Lung (tissue), 12 donors: ENCODE results near the gene HDHD3. TPM values are rescaled to one million over a fixed set of nuclear protein-coding genes. Genes with fewer than 3 reads are reported as not detected.

Experiments
- ATAC-seq: fragments of 200-7000 bp; cut with Tn5 transposase; one replicate; pipeline ENCODE4 v1.9.1; 2020; ENCODE audit warnings: moderate number of reproducible peaks; ENCODE audit not compliant: insufficient read depth, low FRiP score
- DNase-seq, 3 donors: peaks; one replicate each; pipeline ENCODE4 v3.0.0-alpha.2; 2013 to 2017
- H3K27ac ChIP-seq, 2 donors: one replicate each; pipeline ENCODE4 v1.5.1; 2013; ENCODE audit warnings: mild to moderate bottlenecking in 2 of 2, moderate library complexity in 2 of 2, control low read depth in 1 of 2, inconsistent platforms in 1 of 2, low read depth in 1 of 2, low read length in 1 of 2
- H3K27me3 ChIP-seq, 3 donors: one replicate each; pipeline ENCODE4 v1.5.1; 2013; ENCODE audit warnings: low read length in 2 of 3; ENCODE audit not compliant: control insufficient read depth in 3 of 3, insufficient read depth in 3 of 3
- H3K36me3 ChIP-seq, 4 donors: one replicate each; pipeline ENCODE4 v1.5.1; 2013; ENCODE audit warnings: low read length in 4 of 4, mild to moderate bottlenecking in 1 of 4, moderate library complexity in 1 of 4; ENCODE audit not compliant: control insufficient read depth in 4 of 4, insufficient read depth in 4 of 4
- H3K4me1 ChIP-seq, 5 donors: one replicate each; pipeline ENCODE4 v1.5.1; 2013; ENCODE audit warnings: low read length in 5 of 5, mild to moderate bottlenecking in 2 of 5, moderate library complexity in 1 of 5; ENCODE audit not compliant: control insufficient read depth in 5 of 5, insufficient read depth in 5 of 5
- H3K4me3 ChIP-seq: one replicate; pipeline ENCODE4 v1.5.1; 2013; ENCODE audit warnings: mild to moderate bottlenecking, control low read depth, moderate library complexity
- H3K9ac ChIP-seq, 2 donors: one replicate each; pipeline ENCODE4 v1.5.1; 2013; ENCODE audit warnings: low read length in 2 of 2, control low read depth in 1 of 2; ENCODE audit not compliant: insufficient read depth in 1 of 2
- H3K9me3 ChIP-seq, 4 donors: one replicate each; pipeline ENCODE4 v1.5.1; 2013; ENCODE audit warnings: low read length in 3 of 4, mild to moderate bottlenecking in 1 of 4, moderate library complexity in 1 of 4; ENCODE audit not compliant: control insufficient read depth in 4 of 4, insufficient read depth in 3 of 4
- WGBS, 2 donors: extraction: QIAGEN DNeasy Blood & Tissue Kit; methylation state at CpG; one replicate each; pipeline ENCODE4 v1.1.7; 2013; 5-methylcytosine and 5-hydroxymethylcytosine counted together
- polyA plus RNA-seq, 2 donors: library from polyadenylated mRNA; stranded (reverse); fragments of 200-250 nt; gene quantifications; one replicate each; pipeline ENCODE4 v1.2.1, GENCODE V29; 2013
- total RNA-seq, 2 donors: library from RNA; depleted of rRNA in 1 of 2; stranded (reverse); fragments of >200 nt in 1 of 2; gene quantifications; one replicate each; pipeline ENCODE4 v1.2.1, GENCODE V29; 2014 to 2021
- TF ChIP-seq, protein P1 (sequence below): IDR thresholded peaks from 2 replicates; pipeline ENCODE4 v1.5.1; 2012; ENCODE audit warnings: mild to moderate bottlenecking; ENCODE audit errors: control extremely low read depth, extremely low read depth
- donor health status: control.
- donor health status: control.
- donor health status: Bipolar disorder and iron deficiency.
- donor health status: healthy.
- donor health status: DM: yes; HTN: yes; CAD: no.

Gene HDHD3
- total and polyA plus RNA-seq, 4 donors, result 17.0 to 21.1 (median 18.9) TPM

DNA sequence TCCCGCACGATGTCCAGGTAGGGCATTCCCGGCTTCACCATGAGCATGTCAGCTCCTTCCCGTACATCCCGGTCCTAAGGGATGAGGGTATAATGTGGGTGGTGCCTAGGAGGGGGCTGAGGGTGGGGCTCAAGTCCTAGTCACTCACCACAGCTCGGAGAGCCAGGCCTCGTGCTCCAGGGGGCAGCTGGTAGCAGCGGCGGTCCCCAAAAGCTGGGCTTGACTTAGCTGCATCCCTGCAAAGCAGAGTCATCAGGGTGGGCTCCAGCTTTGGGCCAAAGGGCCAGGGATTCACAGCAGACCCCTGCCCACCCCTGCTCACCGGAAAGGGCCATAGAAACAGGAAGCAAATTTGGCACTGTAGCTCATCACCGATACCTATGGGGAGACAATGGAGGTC, 12.7 kb upstream of the HDHD3 start:
- H3K27me3 ChIP-seq, result no peaks in the 10 kb centered on the region
- no peak overlapping the region for H3K9ac ChIP-seq
- H3K27ac ChIP-seq, result no peak overlapping the region
- DNase-seq (no peak), ATAC-seq (no peak)
- peaks cover 8 to 43% (median 40%) of the 10 kb centered on the region in 4 donors for H3K36me3 ChIP-seq
- H3K9me3 ChIP-seq, result no peaks in the 10 kb centered on the region
- TF ChIP-seq, protein P1, sequence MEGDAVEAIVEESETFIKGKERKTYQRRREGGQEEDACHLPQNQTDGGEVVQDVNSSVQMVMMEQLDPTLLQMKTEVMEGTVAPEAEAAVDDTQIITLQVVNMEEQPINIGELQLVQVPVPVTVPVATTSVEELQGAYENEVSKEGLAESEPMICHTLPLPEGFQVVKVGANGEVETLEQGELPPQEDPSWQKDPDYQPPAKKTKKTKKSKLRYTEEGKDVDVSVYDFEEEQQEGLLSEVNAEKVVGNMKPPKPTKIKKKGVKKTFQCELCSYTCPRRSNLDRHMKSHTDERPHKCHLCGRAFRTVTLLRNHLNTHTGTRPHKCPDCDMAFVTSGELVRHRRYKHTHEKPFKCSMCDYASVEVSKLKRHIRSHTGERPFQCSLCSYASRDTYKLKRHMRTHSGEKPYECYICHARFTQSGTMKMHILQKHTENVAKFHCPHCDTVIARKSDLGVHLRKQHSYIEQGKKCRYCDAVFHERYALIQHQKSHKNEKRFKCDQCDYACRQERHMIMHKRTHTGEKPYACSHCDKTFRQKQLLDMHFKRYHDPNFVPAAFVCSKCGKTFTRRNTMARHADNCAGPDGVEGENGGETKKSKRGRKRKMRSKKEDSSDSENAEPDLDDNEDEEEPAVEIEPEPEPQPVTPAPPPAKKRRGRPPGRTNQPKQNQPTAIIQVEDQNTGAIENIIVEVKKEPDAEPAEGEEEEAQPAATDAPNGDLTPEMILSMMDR, result no peak
- H3K4me3 ChIP-seq, result no peak overlapping the region
- WGBS, 2 donors, result 95 to 96% methylated on average over 11 of the region's 11 CpGs
- H3K4me1 ChIP-seq, result no peaks in the 10 kb centered on the region

DNA sequence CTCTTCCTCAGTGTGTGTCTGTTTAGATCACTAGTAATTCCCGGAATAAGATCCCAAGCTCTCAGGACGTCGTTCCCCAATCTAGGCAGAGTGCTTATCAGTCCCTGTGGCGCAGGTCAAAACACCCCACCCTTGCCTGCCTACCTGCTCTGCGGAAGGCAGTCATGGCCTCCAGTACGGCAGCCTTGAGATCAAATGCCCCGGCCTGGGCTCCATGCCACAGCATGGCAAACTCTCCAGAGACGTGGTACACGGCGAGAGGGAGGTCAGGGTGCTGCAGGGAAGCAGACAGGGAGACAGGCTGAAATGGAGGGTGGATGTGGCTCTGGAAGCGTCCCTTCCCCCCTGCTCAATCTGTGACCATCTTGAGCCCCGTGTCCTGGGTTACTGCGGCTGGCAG, 12.0 kb upstream of the HDHD3 start:
- H3K27ac ChIP-seq, result no peak overlapping the region
- WGBS, 2 donors, result 94 to 98% methylated on average over 13 of the region's 13 CpGs
- H3K4me3 ChIP-seq, result no peak overlapping the region
- ATAC-seq, result no peak
- TF ChIP-seq, protein P1, result no peak
- no peaks in the 10 kb centered on the region for H3K4me1 ChIP-seq
- no peak overlapping the region for H3K9ac ChIP-seq
- no peak for DNase-seq
- H3K9me3 ChIP-seq, result no peaks in the 10 kb centered on the region
- peaks cover 8 to 43% (median 40%) of the 10 kb centered on the region in 4 donors for H3K36me3 ChIP-seq
- H3K27me3 ChIP-seq, result no peaks in the 10 kb centered on the region

DNA sequence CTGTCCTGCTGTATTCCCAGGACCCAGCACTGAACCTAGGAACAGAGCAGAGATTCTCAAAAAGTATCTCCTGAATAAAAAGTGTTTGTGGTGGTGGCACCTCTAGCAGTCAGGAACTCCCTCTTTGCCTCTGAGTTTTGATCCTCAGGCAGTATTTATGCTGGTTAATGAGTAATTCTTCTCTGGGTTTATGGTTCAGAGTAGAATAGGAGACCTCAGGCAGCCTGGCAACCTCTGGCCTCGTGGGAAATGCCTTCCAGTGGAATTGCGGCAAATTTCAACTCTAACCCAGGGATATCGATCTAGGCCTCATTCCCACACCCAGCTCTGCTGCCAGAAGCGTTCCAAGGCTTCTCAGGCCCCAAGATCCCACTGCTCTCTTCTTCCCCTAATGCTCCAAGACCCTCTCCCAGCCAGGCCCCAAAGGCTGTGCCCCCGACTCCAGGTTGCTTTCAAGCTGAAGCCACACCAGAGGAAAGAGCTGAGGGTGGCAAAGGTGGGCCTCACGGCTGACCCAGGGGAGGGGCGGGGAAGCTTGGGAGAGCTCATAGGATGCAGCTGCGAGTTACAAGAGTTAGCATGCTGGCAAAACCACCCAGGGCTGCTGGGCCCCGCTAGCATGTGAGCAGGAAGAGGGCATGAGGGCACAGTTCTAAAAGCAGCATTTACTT, 10.9 kb upstream of the HDHD3 start:
- no peaks in the 10 kb centered on the region for H3K9me3 ChIP-seq
- 80 to 85% methylated on average over 9 of the region's 9 CpGs for WGBS, 2 donors
- no peaks in the 10 kb centered on the region for H3K27me3 ChIP-seq
- TF ChIP-seq, protein P1, result no peak
- DNase-seq, result no peak
- H3K4me3 ChIP-seq, result no peak overlapping the region
- ATAC-seq, result no peak
- H3K36me3 ChIP-seq, result peaks cover 8 to 39% (median 37%) of the 10 kb centered on the region in 4 donors
- H3K4me1 ChIP-seq, result no peaks in the 10 kb centered on the region
- H3K9ac ChIP-seq, result no peak overlapping the region
- no peak overlapping the region for H3K27ac ChIP-seq
